Measurements from ENCODE around the gene SPATA21. TPM values are rescaled to one million over a fixed set of nuclear protein-coding genes. Genes with fewer than 3 reads are reported as not detected.

SPATA21 gene
- total and polyA plus RNA-seq, 2 donors (not counting 3 experiments of a cell fraction or from before 2014, with no cell fraction given) = not detected

DNA sequence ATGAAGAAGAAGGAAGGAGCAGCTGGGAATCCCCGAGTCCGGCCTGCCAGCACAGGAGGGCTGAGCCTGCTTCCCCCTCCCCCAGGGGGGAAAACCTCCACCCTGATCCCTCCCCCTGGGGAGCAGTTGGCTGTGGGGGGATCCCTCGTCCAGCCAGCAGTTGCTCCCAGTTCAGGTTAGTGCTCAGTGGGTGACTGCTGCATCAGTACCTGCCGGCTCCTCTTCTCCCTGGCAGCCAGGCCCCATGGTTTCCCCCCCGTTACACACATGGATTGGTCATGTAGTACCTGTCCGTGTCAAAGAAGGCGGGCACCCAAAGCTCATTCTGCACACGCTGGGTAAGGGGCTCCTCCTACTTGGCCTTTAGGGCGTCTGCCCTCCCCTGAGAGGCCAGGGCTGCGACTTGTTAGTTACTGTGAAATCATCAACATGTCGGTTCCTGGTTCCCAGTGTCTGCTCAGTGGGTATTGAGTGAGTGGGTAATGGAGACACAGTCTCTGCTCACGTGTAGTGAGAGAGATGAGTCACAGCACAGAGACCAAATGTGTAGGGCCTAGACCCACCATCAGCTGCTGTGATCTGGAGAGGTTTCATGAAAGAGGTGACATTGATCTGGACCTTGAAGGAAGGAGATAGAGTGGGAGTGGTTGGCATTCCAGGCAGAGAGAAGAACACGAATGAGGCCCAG, 14.8 kb upstream of the SPATA21 start:
- FAIRE-seq (no peak), DNase-seq (ENCODE audit: low read depth, low spot score) (no peak)
- Histone ChIP-seq H3K27me3 (ENCODE audit: control insufficient read depth in 2 of 2, insufficient read depth in 2 of 2, low read length in 2 of 2) (no peaks in the 10 kb centered on the region), H3K9me3 (replicated peaks; ENCODE audit: control insufficient read depth, insufficient read depth, low read length) (no peaks in the 10 kb centered on the region), H3K79me2 (ENCODE audit: control insufficient read depth, insufficient read depth, low read length) (peaks cover 6% of the 10 kb centered on the region), H3K4me2 (ENCODE audit: insufficient read depth, low read length) (no peak overlapping the region), H3K9me1 (replicated peaks; ENCODE audit: control insufficient read depth, extremely low read depth, insufficient read depth, low read length) (no peaks in the 10 kb centered on the region), H3K36me3 (ENCODE audit: control insufficient read depth in 2 of 2, extremely low read depth in 1 of 2, insufficient read depth in 2 of 2, low read length in 2 of 2) (peaks cover 24 to 58% of the 10 kb centered on the region in 2 experiments), H3K4me1 (ENCODE audit: control insufficient read depth, extremely low read depth, insufficient read depth, low read length) (no peaks in the 10 kb centered on the region), H3K27ac (ENCODE audit: insufficient read depth, low read depth, low read length) (no peak overlapping the region), H3K9ac (replicated peaks; ENCODE audit: extremely low read depth, insufficient read depth, low read length) (no peak overlapping the region), H4K20me1 (replicated peaks; ENCODE audit: control insufficient read depth, extremely low read depth, insufficient read depth, low read length) (no peaks in the 10 kb centered on the region), H3K4me3 (replicated peaks in 1 of 3; ENCODE audit: insufficient read depth in 1 of 3, low read depth in 1 of 3, low read length in 3 of 3) (no peak overlapping the region), H2AFZ (ENCODE audit: low read depth, low read length) (no peak overlapping the region)
- ChIA-PET CTCF (no interaction called here), POLR2A (no interaction called here)
- dilution Hi-C loops (cut with MboI; ENCODE audit: extremely low pct_ligation_motif_present, low sequenced_read_pairs) (no loop called here), intact Hi-C loops (cut with micrococcal nuclease) (no loop called here)
- no TSS peak for BruUV-seq (replicated peaks)
- TF ChIP-seq POLR2AphosphoS5 (IDR thresholded peaks at IDR 0.05; ENCODE audit: insufficient read depth, low read depth, low read length) = no peak
- no peak for TF ChIP-seq POLR2A (IDR thresholded peaks at IDR 0.05; ENCODE audit: low read depth, low read length)
- TF ChIP-seq, protein P1, sequence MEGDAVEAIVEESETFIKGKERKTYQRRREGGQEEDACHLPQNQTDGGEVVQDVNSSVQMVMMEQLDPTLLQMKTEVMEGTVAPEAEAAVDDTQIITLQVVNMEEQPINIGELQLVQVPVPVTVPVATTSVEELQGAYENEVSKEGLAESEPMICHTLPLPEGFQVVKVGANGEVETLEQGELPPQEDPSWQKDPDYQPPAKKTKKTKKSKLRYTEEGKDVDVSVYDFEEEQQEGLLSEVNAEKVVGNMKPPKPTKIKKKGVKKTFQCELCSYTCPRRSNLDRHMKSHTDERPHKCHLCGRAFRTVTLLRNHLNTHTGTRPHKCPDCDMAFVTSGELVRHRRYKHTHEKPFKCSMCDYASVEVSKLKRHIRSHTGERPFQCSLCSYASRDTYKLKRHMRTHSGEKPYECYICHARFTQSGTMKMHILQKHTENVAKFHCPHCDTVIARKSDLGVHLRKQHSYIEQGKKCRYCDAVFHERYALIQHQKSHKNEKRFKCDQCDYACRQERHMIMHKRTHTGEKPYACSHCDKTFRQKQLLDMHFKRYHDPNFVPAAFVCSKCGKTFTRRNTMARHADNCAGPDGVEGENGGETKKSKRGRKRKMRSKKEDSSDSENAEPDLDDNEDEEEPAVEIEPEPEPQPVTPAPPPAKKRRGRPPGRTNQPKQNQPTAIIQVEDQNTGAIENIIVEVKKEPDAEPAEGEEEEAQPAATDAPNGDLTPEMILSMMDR (IDR thresholded peaks at IDR 0.05; ENCODE audit: extremely low read depth in 1 of 2, insufficient read depth in 1 of 2, low read depth in 1 of 2, low read length in 2 of 2) = no peak
- TF ChIP-seq MYC (IDR thresholded peaks at IDR 0.05; ENCODE audit: low read depth, low read length) = no peak
- TF ChIP-seq EZH2 (IDR thresholded peaks at IDR 0.05; ENCODE audit: borderline replicate concordance, low read depth, low read length, severe bottlenecking) = no peak
